Ovary (tissue), 9 donors: ENCODE results near the gene PAIP1. TPM values are rescaled to one million over a fixed set of nuclear protein-coding genes. Genes with fewer than 3 reads are reported as not detected.

Experiments
- DNase-seq, 5 donors: peaks; one replicate each; pipeline ENCODE4 v3.0.0-alpha.2; 2019 to 2020
- H3K27ac ChIP-seq, 2 donors: fragments of 200-600 bp; one replicate each; pipeline versions ENCODE4 v1.5.1 to v1.8.0; 2019 to 2022
- H3K27me3 ChIP-seq: fragments of 200-600 bp; one replicate; pipeline ENCODE4 v1.8.0; 2022
- H3K36me3 ChIP-seq: fragments of 200-600 bp; sonication (generic); one replicate; pipeline ENCODE4 v1.5.1; 2019
- H3K4me1 ChIP-seq: one replicate; pipeline ENCODE4 v1.8.1; 2013; ENCODE audit warnings: mild to moderate bottlenecking, moderate library complexity; ENCODE audit not compliant: insufficient read depth
- H3K4me3 ChIP-seq: fragments of 200-600 bp; sonication (generic); one replicate; pipeline ENCODE4 v1.5.1; 2017
- H3K9me3 ChIP-seq, 2 donors: fragments of 200-600 bp in 1 of 2; sonication (generic) in 1 of 2; one replicate each; pipeline versions ENCODE4 v1.5.1 to v1.8.1; 2013 to 2019; ENCODE audit warnings: mild to moderate bottlenecking in 1 of 2, moderate library complexity in 1 of 2
- EP300 ChIP-seq: sonication (generic); formaldehyde crosslinking; IDR thresholded peaks from one replicate; pipeline ENCODE4 v1.6.1; 2017; ENCODE audit warnings: antibody characterized with exemption
- POLR2A ChIP-seq: fragments of 450-650 bp; IDR thresholded peaks from one replicate; pipeline ENCODE4 v1.6.1; 2017; ENCODE audit warnings: antibody characterized with exemption, mild to moderate bottlenecking, moderate library complexity
- WGBS, 3 donors: extraction: QIAGEN DNeasy Blood & Tissue Kit in 1 of 3; methylation state at CpG; one replicate each; pipeline versions ENCODE4 v1.1.5 to v1.1.7; 2013 to 2017; 5-methylcytosine and 5-hydroxymethylcytosine counted together
- intact Hi-C, 4 donors: fragments of 100-400 bp; cut with DNase I; formaldehyde crosslinking; loops; one replicate each; pipeline versions ENCODE4 v1.11.0 to v1.15.1; 2022 to 2023
- polyA plus RNA-seq, 2 donors: library from polyadenylated mRNA; stranded (reverse); fragments of 200-250 nt in 1 of 2; fragments of 350-450 nt in 1 of 2; fragmentation: Illumina TruSeq in 1 of 2; extraction: RNeasy Lipid Tissue Mini Kit (QIAGEN cat#74804) in 1 of 2; gene quantifications; one replicate each; pipeline ENCODE4 v1.2.3, GENCODE V29; 2013 to 2014
- total RNA-seq, 7 donors: library from RNA; depleted of rRNA in 2 of 7; stranded (reverse); fragments of >200 nt in 2 of 7; fragmentation: NEBNext Ultra II Directional in 3 of 7; extraction: Animal tissue kit (Norgen Biotek cat#: 25700) in 3 of 7; gene quantifications; one replicate each; pipeline versions ENCODE4 v1.1.0 to v1.2.4, GENCODE V29; 2016 to 2023
- TF ChIP-seq, protein P1 (sequence below), 3 donors: fragments of 450-650 bp in 2 of 3; fragments of 200-600 bp in 1 of 3; IDR thresholded peaks; one replicate each; pipeline versions ENCODE4 v1.5.1 to v1.8.0; 2016 to 2022; ENCODE audit warnings: antibody characterized with exemption in 3 of 3, mild to moderate bottlenecking in 1 of 3
- donor health status: DM: no; HTN: no; CAD: no; lungs with moderate emphysema.
- donor health status: DM: no; HTN: no; CAD: no.
- donor health status: Bipolar disorder and iron deficiency.
- donor health status: DM: yes; HTN: yes; CAD: no.
- donor health status: DM: no; HTN: no; CAD: no.
- donor health status: DM: yes; HTN: yes; CAD: no.

The PAIP1 gene
- total and polyA plus RNA-seq, 9 donors, result 45.3 to 75.8 (median 61.6) TPM

DNA sequence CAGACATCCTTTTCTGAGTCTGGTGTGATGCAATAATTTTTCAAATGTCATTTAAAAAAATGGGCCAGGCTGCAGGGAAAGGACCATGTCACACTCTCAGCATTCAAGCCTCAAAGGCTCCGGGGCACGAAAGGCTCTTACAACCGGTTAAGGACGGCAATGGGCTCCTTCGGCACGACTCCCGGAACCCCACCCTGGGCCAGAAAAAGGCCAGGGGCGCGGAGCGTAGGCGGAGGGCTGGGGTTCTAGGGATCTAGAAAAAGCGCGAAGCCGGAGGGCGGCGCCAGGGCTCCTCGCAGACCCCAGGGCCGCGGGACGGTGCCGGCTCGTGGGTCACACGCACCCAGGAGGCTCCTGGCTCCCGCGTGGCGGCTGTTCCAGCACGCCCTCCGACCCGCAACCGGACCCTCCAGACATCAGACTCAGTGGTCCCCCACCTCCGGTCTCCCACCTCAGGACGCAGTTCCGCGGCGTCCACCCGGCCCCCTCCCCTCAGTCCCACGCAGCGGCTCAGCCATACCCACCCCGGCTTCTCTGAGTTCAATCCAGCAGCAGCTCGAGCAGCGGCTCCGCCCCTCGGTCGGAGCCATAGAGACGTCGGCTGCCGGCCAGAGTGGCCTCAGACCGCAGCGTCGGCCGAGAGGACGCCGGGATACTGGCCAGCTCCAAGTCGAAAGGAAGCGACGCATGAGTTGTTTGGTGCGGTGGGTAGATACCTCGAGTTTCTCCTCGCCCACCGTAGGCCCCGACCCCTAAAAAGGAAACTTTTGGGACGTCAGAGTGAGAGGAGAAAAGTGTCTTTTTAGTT, 73.4 kb downstream of the PAIP1 start, which contains the start of gene TMEM267:
TSS of gene TMEM267 (minus strand) at position 568 of the 808 bp plus-strand sequence. CDS start 29,896 bp downstream, outside the sequence.
- Histone ChIP-seq H3K4me3 (peak within 1 kb of the TSS; percentile 83), H3K27me3 (no peaks in the 10 kb centered on the region), H3K4me1 (peaks cover 3% of the 10 kb centered on the region), H3K27ac (peak within 1 kb of the TSS; percentile 88 to 94), H3K9me3 (no peaks in the 10 kb centered on the region), H3K36me3 (no peaks in the 10 kb centered on the region)
- TF ChIP-seq POLR2A (peak; percentile 87), EP300 (no peak)
- 0% methylated on average over 62 of the region's 62 CpGs for WGBS, 3 donors
- peak; percentile 92 to 95 (median 93) for DNase-seq
- intact Hi-C loops, result loop anchor here in 1 of 4 donors (5.0 to 10.0 kb wide), 2 partner anchors 74 to 669 kb away; partner anchors contain the start of genes PAIP1 and SELENOP

DNA sequence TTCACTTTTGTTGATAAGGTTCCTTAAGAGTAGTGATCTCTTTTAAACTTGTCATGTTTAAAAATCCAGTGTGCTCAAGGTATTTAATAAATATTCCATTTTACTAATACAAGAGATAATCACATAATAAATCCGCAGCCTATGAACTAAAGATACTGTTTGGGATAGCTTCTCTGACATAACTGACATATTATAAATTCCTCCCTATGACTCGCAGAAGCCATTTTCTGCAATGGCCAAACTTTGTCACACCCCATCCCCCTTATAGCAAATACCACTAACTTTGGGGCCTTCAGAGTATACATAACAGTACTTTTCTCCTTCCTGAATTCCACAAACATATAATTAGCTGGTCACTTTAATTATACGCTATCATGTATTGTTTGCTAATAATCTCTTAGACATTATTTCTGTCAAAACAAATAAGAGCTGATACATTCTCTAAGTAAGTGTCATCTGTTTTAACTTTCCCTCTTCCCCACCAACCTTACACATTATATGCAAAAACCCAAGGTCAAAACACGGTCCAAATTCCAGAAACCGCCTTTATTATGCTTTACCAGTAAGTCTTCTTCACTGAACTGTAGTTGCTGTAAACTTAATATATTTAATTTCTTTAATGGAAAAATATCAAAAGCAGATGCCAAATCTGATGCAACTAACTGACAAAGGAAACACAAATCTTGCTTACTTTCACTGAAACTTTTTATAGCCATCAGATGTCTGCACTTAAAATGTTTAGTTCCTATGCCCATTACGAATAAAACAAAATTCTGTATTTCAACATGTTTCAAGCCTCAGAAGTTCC, 74.2 kb downstream of the PAIP1 start:
- H3K27ac ChIP-seq, result peak overlapping the region in 1 of 2 donors; percentile 94
- no peak for TF ChIP-seq EP300
- TF ChIP-seq, protein P1, sequence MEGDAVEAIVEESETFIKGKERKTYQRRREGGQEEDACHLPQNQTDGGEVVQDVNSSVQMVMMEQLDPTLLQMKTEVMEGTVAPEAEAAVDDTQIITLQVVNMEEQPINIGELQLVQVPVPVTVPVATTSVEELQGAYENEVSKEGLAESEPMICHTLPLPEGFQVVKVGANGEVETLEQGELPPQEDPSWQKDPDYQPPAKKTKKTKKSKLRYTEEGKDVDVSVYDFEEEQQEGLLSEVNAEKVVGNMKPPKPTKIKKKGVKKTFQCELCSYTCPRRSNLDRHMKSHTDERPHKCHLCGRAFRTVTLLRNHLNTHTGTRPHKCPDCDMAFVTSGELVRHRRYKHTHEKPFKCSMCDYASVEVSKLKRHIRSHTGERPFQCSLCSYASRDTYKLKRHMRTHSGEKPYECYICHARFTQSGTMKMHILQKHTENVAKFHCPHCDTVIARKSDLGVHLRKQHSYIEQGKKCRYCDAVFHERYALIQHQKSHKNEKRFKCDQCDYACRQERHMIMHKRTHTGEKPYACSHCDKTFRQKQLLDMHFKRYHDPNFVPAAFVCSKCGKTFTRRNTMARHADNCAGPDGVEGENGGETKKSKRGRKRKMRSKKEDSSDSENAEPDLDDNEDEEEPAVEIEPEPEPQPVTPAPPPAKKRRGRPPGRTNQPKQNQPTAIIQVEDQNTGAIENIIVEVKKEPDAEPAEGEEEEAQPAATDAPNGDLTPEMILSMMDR (IDR thresholded peaks at IDR 0.05), result no peak
- no peak for TF ChIP-seq POLR2A
- H3K27me3 ChIP-seq, result no peaks in the 10 kb centered on the region
- WGBS, 3 donors, result 29 to 36% (median 31%) methylated on average over 6 of the region's 6 CpGs
- intact Hi-C loops, result loop anchor here in 1 of 4 donors (5.0 to 10.0 kb wide), 2 partner anchors 75 to 668 kb away; partner anchors contain the start of genes PAIP1 and SELENOP
- H3K4me3 ChIP-seq, result peak overlapping the region; percentile 83
- H3K36me3 ChIP-seq, result no peaks in the 10 kb centered on the region
- peaks cover 3% of the 10 kb centered on the region for H3K4me1 ChIP-seq
- H3K9me3 ChIP-seq, result no peaks in the 10 kb centered on the region
- no peak for DNase-seq

Other genes with a start within 250 kb of the PAIP1 start
- gene HMGCS1, start 243.7 kb downstream of the PAIP1 start, total RNA-seq, result 100 to 1,000 TPM in 1 of 7 donors, 10 to 100 TPM in 6; 22.1 to 248 (median 33.6) TPM
- gene HMGCS1, start 243.7 kb downstream of the PAIP1 start, polyA plus RNA-seq, result 100 to 1,000 TPM in 1 of 2 donors, 10 to 100 TPM in 1; 14.4 to 206 TPM
- gene CCL28, start 144.7 kb downstream of the PAIP1 start, total RNA-seq, result 1 to 10 TPM in 5 of 7 donors, under 1 TPM in 1, not detected in 1; 0.82 to 2.2 (median 1.9) TPM
- 1 to 10 TPM in 1 of 2 donors, under 1 TPM in 1; 0.59 to 3.2 TPM for gene CCL28, start 144.7 kb downstream of the PAIP1 start, polyA plus RNA-seq
- 10 to 100 TPM in 3 of 7 donors, 1 to 10 TPM in 4; 7.6 to 23.0 (median 9.8) TPM for gene TMEM267, start 73.2 kb downstream of the PAIP1 start, total RNA-seq
- 1 to 10 TPM; 6.3 to 6.9 TPM for gene TMEM267, start 73.2 kb downstream of the PAIP1 start, polyA plus RNA-seq
- gene C5orf34, start 41.9 kb downstream of the PAIP1 start, total RNA-seq, result 1 to 10 TPM in 4 of 7 donors, under 1 TPM in 3; 0.48 to 3.8 (median 1.2) TPM
- gene C5orf34, start 41.9 kb downstream of the PAIP1 start, polyA plus RNA-seq, result 1 to 10 TPM; 1.2 to 2.5 TPM
- gene NNT, start 46.1 kb upstream of the PAIP1 start, total RNA-seq, result 10 to 100 TPM; 17.2 to 44.7 (median 38.5) TPM
- gene NNT, start 46.1 kb upstream of the PAIP1 start, polyA plus RNA-seq, result 10 to 100 TPM; 12.2 to 51.9 TPM